ENCODE data around the gene APBB2.
A peak's percentile ranks its signal among the peaks of the same experiment; 100 is the strongest.
"Not testable (repeated sequence)": the region's sequence is repeated elsewhere in the genome, so short reads cannot be mapped to it uniquely, and the experiment has no call there.

Gene APBB2

GRCh38 chr4:40924096-40924792, 290.1 kb downstream of the APBB2 start:
- DNase-seq: peak; percentile 19

DNA sequence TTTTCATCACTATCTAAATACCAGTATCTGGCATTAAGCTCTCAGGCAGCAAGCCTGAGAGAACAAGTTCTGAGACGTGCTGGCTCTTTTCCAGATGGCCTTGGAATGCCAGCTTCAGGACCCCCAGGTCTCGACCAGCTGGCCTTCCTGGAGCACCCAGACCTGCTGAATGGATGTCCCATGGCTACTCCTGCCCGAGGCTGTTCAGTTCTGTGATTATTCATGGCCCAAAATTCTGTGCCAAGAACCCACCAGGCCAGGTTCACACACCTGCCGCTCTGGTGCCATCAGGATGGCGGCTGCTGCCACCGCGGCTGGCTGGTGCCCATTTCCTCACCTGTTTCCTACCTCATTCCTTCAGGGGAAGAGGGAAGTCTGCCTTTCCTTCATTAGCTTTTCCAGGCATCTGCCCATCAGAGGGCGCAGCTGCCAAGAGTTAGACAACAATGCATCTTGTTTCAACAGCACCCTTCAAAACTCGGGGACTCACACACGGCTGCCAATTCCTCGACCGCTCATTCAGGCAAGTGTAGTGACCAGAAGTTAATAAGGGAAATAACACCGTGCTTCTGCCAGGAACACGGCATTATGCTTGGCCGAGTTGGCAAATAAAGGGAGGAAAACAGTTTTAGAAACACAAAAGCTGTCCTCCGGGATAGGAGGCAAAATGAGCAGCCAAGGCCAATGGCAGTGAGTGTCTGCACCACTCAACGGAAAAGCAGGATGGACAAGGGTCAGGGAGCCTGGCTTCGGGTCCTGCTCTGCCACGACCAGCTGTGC, 290.8 kb downstream of the APBB2 start:
- no peak for DNase-seq

GRCh38 chr4:40919976-40920375, 294.4 kb downstream of the APBB2 start:
- not testable (repeated sequence) for DNase-seq

GRCh38 chr4:40918330-40918729, 296.0 kb downstream of the APBB2 start:
- DNase-seq: no peak

DNA sequence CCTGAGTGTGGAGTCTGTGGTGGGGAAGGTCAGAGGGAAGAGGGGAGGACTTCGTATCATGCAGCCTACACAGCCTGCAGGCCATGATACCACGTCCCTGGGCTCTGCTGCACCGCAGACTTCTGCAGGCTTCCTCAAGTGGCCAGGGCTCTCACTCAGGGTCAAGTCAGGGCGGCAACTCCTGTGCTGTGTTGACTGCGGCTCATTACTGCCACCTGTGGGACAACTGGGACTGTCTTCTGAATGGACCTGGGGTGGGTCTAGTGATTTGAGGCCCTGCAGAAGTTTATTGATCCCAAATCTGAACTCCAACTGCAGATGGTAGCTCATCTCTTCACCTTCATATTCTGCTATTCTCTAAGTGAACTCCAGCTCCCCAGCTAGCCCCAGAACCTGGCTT, 297.5 kb downstream of the APBB2 start:
- no peak for DNase-seq

DNA sequence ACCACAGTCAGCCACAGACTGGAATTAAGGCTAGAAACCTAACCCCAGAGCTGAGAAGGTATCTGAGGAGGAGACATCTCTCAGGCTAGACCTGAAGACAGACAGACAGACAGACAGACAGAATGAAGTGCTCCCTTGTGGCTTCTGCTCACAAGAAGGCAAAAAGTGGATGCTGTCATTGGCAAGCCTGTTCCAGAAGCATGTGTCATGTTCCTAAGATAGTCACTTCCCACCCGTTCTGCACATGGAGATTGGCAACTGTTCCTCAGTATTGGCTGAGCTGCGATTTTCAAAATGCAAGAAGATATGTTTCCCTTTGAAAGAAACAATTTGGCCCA, 298.2 kb downstream of the APBB2 start:
- no peak for DNase-seq

DNA sequence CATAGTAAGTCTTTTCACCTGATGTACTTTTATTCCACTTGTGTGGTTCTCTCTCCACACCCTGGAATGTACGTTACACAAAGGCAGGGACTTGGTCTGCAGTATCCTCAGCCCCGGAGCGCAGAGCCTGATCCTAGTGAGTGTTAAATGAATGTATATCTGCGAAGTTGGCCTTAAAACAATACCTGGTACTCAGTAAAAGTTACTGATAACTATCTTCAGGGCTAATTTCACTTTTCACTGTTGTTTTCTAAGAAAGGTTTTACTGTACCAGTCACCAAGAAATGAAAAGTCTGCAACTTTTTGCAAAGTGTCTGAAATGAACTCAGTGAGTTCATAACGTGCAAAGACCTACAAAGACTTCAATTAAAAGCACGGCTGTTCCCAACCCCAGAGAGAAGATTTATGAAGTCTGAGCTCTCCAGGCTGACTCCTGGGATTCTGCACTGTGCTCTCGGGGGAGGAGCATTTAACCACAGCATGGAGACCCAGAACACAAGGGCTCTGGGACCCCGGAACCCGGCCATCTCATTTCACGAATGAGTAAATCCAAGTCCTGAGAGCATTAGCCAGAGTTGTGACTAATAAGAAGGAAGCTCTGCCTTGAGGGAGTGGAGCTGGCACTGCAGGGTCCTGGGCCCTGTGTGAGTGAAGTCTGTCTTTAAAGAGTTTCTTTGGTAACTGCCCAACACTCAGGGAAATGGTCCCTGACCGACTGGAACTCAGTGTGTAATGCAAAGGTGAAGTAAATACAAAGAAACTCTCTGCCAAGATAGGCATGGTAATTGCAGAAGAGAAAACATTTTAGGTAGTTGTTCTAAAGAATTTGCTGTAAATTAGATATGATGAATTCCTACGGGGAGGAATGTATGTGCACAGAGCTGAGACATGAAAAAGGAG, 298.8 kb downstream of the APBB2 start:
- DNase-seq: no peak

GRCh38 chr4:40912460-40913184, 301.7 kb downstream of the APBB2 start:
- DNase-seq: no peak

GRCh38 chr4:40910706-40911105, 303.6 kb downstream of the APBB2 start:
- DNase-seq: no peak

DNA sequence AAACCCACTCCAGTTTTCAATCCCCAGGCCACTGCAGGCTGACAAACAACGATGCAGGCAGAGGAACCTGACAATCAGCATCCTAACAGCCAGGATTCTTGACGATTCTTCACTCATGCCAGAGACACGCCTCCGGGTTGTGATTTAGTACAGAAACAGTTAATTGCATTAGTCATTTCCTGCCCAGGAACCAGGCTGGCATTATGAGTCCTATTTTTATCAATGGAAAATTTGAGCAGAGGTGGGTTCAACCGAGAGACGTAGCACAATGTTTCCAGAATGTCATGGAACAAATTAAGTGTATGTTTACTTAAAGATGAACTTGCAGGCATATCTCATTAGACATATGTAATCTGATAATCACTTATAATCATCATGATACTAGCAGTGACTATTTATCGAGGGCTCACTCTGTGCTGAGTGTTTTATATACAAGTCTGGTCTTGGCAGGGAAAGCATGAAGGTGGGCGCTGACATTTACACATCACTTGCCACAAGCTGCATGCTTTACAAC, 304.9 kb downstream of the APBB2 start:
- peak; percentile 16 for DNase-seq

- peak; percentile 42 for DNase-seq
Measured at GRCh38 chr4:40908702-40909362, 305.5 kb downstream of the APBB2 start.

DNA sequence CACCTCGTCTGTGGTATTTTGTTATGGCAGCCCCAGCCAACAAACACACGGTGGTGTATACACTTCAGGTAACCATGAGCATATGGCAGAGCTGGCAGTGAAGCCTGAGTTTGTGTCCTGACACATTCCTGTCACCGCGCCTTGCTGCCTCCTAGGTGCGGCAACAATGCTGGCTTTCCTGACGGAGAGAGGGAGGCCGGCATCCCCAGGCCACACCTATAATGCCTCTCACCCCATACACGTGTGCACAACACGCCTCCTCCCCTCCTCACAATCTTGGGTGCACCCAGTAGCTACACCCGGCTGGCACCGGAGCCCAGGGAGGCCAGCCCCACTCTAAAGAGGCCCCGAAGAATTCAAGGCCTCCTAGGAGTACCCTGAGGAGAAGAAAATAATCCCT, 306.0 kb downstream of the APBB2 start:
- no peak for DNase-seq

DNA sequence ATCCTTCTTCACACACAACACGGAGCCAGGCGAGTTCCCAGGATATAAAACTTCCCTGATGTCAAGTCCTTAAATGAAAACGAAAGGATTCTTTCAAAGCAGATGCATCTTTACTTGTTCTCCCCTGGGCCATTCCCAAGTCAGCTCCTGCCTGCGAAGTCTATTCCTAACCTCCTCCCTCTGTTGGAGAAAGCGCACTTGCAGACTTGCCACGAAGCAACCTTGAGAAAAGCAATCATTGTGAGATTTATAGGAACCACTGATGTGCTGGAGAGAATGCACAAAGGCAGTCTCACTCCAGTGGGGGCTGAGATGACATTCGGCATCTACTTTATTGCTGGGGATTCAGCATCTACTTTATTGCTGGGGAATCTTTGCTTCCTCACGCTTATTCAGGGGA, 308.9 kb downstream of the APBB2 start:
- DNase-seq: no peak

GRCh38 chr4:40900531-40900930, 313.8 kb downstream of the APBB2 start:
- not testable (repeated sequence) for DNase-seq

DNA sequence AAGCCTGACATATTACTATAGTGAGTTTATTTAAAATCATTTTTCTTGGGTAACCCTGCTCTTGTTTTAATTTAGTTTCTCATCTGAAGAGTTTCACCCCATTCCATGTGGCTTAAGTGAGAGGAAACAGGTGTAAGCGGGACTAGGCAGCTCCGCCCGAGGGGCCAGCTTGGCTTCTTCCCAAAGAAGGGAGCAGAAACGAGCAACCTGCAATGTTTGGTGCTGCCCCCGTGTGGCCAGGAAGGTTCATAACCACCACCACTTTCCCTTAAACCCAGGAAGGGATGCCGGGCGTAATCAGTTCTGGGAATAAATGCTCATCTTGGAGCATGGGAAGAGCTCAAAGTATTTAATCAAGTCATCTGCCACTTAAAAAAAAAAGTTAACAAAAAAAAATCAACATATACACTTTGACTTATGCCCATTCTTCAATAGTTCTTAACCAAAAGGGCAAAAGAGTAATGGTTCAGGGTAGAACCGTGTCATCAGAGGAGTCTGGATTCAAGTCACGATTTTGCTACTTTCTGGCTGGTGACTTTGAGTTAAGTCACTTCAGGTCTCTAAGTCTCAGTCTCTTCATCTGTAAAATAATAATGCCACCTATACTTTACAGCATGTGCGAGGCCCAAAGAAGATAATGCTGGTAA, 316.7 kb downstream of the APBB2 start:
- peak; percentile 50 for DNase-seq

DNA sequence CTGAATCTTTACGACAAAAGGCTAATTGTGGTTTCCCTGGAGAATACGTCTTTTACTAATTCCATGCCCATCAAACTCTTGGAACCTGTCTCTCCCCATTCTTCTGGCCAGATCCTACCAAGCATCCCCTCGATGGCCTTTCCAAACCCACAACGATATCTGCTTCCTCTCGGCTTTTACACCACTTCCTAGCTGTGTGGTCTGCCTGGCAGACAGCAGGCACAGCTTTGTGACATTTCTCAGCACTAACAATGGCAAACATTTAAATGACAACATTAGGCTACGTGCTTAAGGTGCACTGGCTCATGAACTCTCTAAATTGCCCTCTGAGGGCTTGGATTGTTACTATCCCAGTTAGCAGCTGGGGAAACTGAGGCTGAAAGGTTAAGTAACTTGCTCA, 323.6 kb downstream of the APBB2 start:
- DNase-seq: no peak

DNA sequence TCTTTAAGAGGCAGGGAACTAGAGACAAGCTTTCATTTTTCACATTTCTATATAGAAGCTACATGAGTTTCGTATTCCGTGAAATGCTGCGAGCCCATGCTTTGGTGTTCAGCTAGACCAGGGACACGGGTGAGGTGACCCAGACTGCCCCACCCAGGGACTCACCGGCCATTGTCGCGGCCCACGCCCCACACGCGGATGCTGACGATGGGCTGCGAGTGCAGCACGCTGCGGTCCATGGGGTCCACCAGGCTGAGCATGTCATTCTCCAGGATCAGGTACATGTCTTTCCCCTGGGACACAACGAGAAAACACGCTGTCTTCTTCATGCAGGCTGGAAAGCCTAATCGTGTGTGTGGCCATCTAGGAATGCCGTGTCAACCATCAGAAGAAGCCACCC, 324.1 kb downstream of the APBB2 start:
- DNase-seq: no peak

GRCh38 chr4:40888933-40889332, 325.4 kb downstream of the APBB2 start:
- DNase-seq: no peak

GRCh38 chr4:40887764-40888131, 326.6 kb downstream of the APBB2 start:
- DNase-seq: no peak

DNA sequence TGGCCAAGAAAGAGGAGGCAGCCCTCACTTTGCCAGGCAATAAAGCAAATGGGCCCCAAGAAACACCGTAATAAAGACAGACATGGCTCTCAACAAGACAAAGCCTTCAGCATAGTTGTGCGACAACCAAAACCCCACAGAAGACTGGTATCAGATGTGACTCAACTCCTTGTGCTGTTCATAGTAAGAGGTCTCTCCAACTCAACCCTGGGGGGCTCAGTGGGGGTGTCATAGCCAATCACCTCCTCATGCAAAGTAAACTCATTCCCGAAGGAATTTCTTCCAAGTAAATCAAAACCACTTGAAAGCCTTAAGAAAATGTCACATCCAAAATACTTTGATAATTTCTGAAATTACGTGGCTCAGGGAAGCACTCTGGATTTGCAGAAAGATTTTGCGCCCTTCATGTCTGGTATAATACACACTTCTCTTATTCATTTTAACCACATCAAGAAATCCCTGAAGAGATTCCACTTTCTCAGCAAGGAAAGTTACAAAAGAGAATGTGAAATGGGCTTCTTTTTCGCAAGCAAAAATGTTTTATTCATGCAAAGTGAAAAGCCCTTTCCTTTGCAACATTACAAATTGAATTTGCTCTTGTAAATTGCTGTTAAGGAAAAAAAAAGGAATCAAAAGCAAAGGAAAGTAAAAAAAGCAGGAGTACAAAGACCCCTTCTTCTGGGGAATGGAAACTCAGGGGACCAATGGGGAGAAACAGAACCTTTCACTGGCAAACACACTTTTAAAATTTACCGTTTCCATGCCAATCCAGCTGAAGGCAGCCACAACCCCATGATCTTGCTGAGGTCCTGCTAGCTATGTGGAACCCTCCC, 327.2 kb downstream of the APBB2 start:
- no peak for DNase-seq

GRCh38 chr4:40881851-40882250, 332.5 kb downstream of the APBB2 start:
- no peak for DNase-seq

All from NCI-H748 treated with DMSO at 0.1 percent for 48 hours (cell line).